Measurements from ENCODE around the gene RAI2.

DNA sequence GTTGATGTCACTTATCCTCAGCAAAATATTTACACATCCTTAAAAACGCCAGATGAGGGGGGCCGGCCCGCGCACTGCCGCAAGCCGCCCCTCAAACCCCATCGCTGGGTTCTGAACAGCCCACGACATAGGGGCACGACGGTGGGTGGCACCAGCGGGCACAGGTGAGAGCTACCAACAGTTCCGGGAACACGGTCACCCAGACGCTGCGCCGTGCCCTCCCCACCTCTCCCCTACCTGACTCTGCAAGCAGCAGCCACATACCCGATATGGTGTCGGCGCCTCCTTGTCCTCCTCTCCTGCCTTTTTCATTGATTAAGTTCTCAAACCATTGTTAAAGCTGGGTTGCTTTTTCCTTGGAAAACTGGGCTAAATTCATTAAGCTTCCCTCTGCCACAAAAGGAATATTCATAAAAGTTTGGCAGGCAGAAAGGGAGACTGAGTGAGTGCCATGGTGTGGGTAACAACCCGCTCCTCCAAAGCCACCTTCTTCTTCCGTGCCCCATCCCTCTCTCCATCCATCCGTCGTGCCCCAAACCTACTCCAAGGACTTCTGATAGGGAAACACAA lies 1.4 kb downstream of the RAI2 start:
- TF ChIP-seq POLR2A (IDR thresholded peaks at IDR 0.05; ENCODE audit: low read depth, low read length) (no peak), POLR2AphosphoS5 (IDR thresholded peaks at IDR 0.05; ENCODE audit: low read depth, low read length) (no peak), TAF1 (IDR thresholded peaks at IDR 0.05; ENCODE audit: borderline replicate concordance, low read depth, low read length) (no peak)

All from GM12892 (cell line).